GM12892 (cell line): ENCODE results near the gene CDH4.

Experiments
- POLR2A ChIP-seq: IDR thresholded peaks from 2 replicates; pipeline ENCODE4 v1.6.1; 2011; ENCODE audit warnings: low read depth, low read length, control low read depth
- POLR2AphosphoS5 ChIP-seq: IDR thresholded peaks from 2 replicates; pipeline ENCODE4 v1.6.1; 2011; ENCODE audit warnings: low read depth, low read length, control low read depth

- TF ChIP-seq POLR2A = no peak
- TF ChIP-seq POLR2AphosphoS5 = no peak
These were observed 673.6 kb downstream of the CDH4 start for GRCh38 chr20:61925555-61926252.
